NCI-H1417 (cell line): ENCODE results near the gene AKR1C1.
"Not testable (repeated sequence)": the region's sequence is repeated elsewhere in the genome, so short reads cannot be mapped to it uniquely, and the experiment has no call there.

ENCODE experiments used
- DNase-seq, 3 experiments: peaks; one replicate each; lab custom pipeline; 2025; lab: John Stamatoyannopoulos, UW

AKR1C1 gene

DNA sequence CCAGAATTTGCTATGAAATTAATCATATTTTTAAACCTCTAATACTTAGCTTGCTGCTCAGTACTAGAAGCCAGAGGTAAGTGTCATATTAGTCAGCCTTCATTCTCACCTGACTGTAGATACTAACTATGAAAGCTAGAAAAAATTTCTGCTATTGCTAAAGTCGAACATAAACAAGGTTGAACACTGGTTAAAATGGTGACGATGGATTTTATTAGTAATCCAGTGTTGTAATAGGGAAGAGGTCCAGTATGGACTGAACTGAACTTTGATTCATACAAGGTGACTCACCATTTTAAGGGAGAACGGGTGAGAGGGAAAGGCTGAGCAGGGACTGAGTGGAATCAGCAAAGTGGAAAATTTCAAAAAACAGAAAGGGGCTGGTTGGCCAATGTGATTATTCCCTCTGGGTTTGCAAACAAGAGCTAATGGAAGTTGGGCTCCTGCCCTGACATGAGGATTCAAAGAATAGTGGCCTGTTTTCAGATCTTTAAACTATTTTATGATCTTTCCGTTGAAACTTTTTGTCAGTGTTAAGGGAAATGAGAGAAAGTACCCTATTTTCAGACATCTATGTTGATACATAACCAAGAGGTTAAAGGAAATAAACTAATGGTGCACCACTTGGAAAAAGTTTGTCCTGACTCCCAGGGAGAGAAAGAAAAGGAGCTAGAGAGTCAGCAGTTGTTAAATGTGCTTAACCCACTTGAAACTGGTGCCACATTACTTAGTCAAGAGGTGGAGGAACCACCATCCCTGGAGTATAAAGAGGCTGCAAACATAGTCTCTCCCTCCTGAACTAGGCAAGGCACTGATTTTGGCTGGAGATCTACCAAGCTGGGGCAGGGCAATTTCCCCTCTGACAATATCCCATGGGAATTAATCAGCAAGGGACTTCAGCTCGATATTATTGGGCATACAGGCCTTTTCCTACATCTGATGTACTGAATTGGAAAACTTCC is 15.3 kb upstream of the AKR1C1 start:
- DNase-seq, result no peak

GRCh38 chr10:4951512-4952162 is 11.6 kb upstream of the AKR1C1 start:
- DNase-seq, result not testable (repeated sequence)

DNA sequence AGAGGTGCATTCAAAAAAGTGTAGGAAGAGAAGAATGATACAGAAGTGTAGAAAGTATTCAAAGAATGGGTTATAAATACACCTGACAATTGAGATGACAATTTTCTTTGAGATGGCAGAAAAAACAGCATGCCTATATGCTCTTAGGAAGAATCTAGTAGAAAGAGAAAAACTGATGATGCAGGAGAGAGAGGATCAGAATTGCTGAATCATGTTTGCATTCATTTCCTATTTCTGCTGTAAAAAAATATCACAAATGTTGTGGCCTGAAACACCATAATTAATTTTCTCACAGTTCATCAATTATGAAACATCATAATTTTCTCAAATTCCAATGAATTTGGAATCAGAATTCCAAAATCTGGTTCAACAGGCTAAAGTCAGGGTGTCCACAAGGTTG is 9.8 kb upstream of the AKR1C1 start:
- DNase-seq, result no peak

DNA sequence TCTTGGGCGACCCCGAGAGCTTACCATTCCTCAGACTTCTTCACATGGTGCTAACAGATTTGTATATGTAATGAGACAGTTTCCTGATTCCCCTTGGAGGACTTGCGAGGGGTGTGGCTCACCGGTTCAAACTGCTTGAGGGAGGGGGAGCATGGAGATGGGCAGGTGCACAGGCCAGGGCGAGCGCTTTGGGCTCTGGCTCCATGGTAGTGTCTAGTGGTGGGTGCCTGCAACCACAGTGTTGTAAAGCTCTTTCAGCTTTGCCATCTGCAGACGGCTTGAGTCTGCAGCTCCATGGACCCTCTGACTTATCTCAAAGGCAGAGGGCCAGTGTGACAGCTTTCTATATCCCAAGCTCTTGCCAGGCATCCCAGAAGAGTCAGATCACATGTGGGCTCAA is 7.1 kb upstream of the AKR1C1 start:
- DNase-seq, result not testable (repeated sequence)

- DNase-seq, result not testable (repeated sequence)
These were observed 6.1 kb upstream of the AKR1C1 start for GRCh38 chr10:4956955-4957645.

DNA sequence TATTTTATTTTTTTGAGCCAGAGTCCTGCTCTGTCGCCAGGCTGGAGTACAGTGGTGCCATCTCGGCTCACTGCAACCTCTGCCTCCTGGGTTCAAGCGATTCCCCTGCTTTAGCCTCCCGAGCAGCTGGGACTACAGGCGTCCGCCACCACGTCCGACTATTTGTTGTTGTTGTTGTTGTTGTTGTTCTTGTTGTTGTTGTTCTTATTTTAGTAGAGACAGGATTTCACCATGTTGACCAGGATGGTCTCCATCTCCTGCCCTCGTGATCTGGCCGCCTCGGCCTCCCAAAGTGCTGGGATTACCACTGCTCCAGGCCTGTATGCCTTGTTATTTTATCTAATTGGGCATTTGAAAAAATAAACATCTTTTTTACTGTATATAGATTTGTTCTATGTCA is 1.7 kb upstream of the AKR1C1 start:
- not testable (repeated sequence) for DNase-seq

GRCh38 chr10:4962308-4962707 is 907 bp upstream of the AKR1C1 start:
- DNase-seq, result not testable (repeated sequence)

DNA sequence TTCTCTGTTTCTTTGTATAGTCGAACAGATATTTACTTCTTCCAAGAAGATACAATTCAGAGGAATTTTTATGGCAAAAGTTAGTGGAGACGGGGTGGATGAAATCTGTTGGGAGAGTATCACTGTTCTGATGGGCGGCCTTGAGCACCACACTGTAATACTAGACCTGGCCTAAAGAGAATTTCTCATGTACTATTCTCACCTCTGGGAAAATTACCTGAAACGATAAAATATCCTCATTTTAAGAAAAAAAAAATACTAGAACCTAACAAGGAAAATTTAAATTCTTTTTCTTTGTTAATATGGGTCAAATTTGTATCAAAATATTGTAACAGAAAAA is 570 bp downstream of the AKR1C1 start:
- DNase-seq, result not testable (repeated sequence)

GRCh38 chr10:4965763-4966162 is 2.5 kb downstream of the AKR1C1 start:
- DNase-seq, result not testable (repeated sequence)

DNA sequence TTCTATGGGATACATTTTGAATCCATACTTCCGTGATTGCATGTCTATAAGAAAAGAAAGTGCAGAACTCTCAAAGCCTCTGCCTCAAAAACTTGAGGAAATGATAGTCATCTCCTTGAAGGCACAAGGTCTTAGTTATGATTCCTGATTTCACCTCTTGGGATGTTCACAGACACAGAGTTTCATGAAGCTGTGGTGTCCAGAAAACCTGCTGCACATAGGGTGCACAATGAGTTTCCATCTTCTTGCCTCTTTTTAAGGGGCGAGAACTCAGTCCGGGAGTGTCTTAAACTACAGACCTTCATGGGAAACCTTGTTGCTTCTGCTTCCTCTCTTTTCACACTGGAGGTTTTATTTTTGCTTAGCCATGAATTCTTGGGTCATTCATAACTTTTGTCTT is 4.0 kb downstream of the AKR1C1 start:
- DNase-seq, result not testable (repeated sequence)

GRCh38 chr10:4969289-4969688 is 6.1 kb downstream of the AKR1C1 start:
- not testable (repeated sequence) for DNase-seq

DNA sequence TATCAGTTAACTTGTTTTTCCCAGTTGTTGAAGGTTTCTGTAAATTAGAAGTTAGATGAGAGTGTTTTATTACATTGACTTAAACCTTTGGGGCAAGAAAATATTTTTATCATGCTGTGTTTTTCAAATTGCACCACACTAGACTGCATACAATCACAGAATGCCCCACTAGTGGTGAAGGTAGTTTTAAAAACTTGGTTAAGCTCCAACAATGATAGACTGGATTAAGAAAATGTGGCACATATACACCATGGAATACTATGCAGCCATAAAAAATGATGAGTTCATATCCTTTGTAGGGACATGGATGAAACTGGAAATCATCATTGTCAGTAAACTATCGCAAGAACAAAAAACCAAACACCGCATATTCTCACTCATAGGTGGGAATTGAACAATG is 7.1 kb downstream of the AKR1C1 start:
- DNase-seq, result not testable (repeated sequence)

GRCh38 chr10:4972369-4973142 is 9.3 kb downstream of the AKR1C1 start:
- DNase-seq, result not testable (repeated sequence)

DNA sequence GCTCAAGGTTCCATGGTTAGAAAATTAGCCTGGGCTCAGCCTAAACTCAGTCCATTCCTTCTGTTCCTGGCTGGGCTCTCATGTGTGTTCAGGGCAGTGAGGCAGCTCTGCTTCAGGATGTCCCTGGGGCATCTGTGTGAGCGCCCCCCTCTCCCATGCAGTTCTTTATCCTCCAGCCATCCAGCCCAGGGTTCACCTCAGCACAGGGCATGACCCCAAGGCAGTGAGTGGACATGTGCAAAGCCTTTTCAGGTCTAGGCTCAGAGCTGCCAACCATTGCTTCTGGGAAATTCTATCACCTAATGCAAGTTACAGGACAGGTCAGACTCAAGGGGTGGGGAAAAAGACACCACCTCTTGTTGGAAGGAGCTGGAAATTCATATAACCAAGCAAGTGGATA is 10.1 kb downstream of the AKR1C1 start:
- not testable (repeated sequence) for DNase-seq

GRCh38 chr10:4974400-4974799 is 11.2 kb downstream of the AKR1C1 start:
- DNase-seq, result not testable (repeated sequence)

DNA sequence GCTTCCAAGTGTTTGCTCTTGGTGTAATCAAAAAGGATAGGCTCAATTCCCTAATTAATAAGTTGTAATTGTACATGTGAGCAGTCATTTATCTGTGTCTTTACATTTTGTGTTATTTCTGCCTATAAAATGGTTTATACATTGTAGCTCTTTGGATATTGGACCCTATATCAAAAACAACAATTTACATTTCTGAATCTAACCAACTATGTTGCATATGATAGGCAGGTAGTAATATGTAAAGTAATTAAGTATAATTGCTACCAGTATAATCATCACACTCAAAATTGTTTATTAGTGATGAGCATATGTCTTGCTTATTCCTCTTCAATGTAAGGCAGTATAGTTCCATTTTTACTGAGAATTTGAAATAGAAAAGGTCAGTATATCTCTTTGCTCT is 13.8 kb downstream of the AKR1C1 start:
- no peak for DNase-seq

- DNase-seq, result no peak
These were observed 15.7 kb downstream of the AKR1C1 start for GRCh38 chr10:4978870-4979269.

DNA sequence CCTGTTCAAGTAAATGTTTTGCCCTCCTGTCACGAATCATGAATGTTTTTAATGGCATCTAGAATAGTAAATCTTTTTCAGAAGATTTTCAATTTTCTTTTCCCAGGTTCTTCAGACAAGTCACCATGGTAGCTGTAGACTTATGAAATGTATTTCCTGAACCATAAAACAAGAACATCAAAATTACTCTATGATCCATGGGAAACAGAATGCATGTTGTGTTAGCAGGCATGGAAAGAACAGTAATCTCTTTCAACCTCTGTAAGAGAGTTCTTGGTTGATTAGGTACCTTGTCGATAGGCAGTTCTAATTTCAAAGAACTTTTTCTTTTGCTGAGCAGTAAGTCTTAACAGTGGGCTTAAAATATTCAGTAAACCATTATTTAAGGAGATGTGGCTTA is 17.6 kb downstream of the AKR1C1 start:
- no peak for DNase-seq

- DNase-seq, result peak in 2 of 3 experiments; percentile 1 to 14
These were observed 18.7 kb downstream of the AKR1C1 start for GRCh38 chr10:4981722-4982471.

GRCh38 chr10:4982764-4983226 is 19.6 kb downstream of the AKR1C1 start:
- no peak for DNase-seq
